GM18873 (cell line): ENCODE measurements around the gene N4BP2L2.

Experiments
- ATAC-seq: cut with Tn5 transposase; IDR thresholded peaks from one replicate; pipeline ENCODE4 v1.9.1; 2021; ENCODE audit warnings: mild to moderate bottlenecking, moderate library complexity, moderate number of reproducible peaks; ENCODE audit not compliant: unreplicated experiment, low FRiP score

The N4BP2L2 gene

GRCh38 chr13:32427852-32428580 lies 110.6 kb downstream of the N4BP2L2 start, which contains the start of gene N4BP2L1:
TSS of gene N4BP2L1 (minus strand) at chr13:32428130. CDS start at chr13:32428082, 48 bp downstream.
- ATAC-seq, result peak; percentile 68

DNA sequence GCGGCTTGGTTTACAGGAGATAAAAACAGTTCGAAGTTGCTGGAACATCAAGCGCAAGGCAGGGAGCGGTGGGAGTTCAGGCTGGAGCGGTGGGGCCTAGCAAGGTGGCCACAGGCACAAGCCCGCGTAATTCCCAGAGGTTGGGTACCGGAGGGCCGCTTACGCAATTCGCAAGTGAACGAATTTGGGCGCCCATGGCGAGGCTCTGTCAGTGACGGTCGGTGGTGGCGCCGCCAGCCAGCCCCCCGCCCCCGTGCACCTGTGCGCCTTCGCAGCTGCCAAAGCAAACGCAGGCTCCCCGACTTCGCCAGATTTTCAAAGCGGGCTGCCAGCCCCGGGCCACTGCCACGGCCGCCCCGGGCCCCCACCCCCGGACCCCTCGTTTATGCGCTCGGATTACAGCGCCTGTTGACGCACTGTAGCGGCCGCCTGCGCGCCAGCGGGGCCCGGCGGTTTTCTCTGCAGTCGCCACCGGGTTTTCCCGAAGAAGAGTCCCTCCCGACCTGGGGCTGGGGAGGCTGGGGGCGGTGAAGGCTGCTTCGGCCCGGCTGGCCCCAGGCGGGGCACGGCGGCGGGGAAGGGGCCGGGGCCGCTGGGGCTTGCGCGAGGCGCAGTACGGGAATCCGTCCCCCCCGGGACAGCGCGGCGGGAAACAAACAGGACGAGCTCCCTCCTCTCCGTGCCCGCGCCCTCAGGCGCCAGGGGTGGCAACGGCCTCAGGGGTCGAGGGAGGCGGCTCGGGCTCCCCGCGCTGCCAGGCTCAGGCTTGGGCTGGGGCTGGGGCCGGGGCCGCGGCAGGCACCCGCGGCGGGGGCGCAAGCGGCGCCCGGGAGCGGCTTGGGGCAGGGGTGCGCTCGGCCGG lies 111.4 kb downstream of the N4BP2L2 start:
- ATAC-seq, result peak; percentile 6

DNA sequence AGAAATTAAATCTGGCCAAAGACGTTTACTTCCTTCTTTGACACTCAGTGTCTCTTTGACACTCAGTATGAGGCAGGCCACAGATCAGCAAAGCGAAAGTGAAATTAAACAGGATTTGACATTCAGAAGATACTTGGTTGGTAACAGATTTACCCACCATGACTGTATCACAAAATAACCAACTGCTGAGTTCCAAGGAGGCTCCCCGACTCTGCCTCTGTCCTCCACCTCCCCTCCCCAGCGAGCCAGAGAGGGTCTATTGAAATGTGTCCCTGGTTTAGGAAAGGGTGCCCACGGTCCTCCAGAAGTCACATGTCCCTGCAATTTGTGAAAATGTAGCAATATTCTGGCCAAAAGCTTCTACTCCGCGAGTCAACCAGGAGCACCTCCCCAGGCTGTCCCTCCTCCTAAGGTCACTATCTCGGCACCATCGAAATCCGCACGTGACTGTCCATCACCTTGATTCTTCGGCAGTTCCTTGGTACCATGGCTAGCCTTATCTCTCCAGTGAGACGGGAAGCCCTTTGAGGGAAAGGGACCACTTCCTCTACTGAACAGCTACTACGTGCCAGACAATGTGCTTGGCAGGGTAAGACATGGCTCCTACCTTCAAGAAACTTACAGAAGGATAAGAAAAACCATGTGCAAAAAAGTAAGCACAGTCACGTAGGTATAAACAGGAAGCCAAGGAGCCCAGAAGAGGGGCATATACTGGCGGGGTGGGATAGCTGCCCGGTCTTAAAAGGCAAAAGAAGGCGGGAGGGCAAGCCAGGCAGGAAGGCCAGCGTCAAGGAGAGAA lies 112.2 kb downstream of the N4BP2L2 start:
- peak; percentile 46 for ATAC-seq

- ATAC-seq, result no peak
These were observed 113.4 kb downstream of the N4BP2L2 start for GRCh38 chr13:32425158-32425557.

DNA sequence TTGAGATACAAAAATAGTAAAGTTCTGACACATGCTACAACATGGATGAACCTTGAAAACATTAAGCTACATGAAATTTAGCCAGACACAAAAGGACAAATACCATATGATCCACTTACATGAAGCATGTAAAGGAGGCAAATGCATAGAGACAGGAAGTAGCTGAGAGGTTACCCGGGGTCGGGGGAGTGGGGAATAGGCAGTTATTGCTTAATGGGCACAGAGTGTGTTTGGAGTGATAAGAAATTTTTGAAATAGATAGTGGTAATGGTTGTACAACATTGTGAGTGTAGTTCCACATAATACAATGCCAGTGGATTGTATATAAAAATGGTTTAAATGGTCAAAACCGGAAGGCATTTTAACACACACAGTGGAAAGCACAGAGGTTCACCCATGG lies 115.0 kb downstream of the N4BP2L2 start:
- ATAC-seq, result no peak

GRCh38 chr13:32419862-32420261 lies 118.7 kb downstream of the N4BP2L2 start:
- ATAC-seq, result no peak

- no peak for ATAC-seq
These were observed 120.6 kb downstream of the N4BP2L2 start for GRCh38 chr13:32417995-32418394.

DNA sequence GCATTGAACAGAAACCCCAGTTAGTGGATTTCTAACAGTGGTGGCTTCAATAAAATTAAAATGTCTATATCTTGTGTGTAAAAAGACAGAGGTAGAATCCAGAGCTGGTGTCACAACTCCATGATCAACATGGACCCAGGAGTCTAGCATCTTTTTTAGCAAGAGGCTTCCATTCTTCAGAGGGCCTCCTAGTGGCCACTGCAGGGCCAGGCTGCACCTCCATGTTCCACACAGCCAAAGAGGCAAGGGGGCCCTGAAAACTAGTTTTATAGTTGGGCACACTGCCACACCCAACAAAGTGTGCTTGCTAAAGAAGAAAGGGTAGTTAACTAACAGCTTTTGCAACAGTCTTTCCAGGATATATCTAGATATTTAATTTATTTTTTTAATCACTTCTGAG lies 123.6 kb downstream of the N4BP2L2 start:
- no peak for ATAC-seq

DNA sequence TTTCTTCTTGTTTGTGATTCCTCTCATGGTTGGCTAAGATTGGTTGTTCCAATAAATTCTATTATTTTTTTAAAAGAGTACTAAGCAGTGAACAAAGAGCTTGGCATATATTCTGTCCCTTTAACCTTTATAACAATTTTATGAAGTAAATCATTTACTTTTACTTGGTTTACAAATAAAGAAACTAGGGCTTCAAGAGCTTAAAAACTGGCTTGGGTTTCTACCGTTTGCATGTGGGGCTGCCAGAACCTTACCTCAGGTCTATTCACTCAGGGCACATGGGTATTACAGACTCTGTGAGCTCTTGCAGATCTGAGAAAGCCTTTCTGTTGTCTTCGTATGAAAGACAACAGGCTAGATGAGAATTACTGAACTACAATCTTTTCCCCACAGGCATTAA lies 124.0 kb downstream of the N4BP2L2 start:
- ATAC-seq, result no peak

DNA sequence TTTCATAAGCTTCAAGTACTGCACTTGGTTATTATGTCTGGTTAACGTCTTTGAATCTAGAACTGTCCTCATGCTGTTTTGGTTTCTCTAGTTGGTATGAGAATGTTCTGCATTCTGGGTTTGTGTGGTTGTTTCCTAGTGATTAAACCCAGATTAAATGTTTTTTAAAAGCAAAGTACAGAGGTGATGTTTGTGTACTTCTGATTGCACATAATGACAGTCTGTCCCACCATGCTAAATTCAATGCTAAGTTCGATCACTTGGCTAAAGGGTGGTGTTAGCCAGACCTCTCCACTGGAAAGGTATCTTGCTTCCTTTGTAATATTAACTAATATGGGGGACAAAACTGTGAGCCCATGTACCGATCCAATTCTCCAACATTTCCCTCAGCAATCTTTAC lies 125.3 kb downstream of the N4BP2L2 start:
- no peak for ATAC-seq

DNA sequence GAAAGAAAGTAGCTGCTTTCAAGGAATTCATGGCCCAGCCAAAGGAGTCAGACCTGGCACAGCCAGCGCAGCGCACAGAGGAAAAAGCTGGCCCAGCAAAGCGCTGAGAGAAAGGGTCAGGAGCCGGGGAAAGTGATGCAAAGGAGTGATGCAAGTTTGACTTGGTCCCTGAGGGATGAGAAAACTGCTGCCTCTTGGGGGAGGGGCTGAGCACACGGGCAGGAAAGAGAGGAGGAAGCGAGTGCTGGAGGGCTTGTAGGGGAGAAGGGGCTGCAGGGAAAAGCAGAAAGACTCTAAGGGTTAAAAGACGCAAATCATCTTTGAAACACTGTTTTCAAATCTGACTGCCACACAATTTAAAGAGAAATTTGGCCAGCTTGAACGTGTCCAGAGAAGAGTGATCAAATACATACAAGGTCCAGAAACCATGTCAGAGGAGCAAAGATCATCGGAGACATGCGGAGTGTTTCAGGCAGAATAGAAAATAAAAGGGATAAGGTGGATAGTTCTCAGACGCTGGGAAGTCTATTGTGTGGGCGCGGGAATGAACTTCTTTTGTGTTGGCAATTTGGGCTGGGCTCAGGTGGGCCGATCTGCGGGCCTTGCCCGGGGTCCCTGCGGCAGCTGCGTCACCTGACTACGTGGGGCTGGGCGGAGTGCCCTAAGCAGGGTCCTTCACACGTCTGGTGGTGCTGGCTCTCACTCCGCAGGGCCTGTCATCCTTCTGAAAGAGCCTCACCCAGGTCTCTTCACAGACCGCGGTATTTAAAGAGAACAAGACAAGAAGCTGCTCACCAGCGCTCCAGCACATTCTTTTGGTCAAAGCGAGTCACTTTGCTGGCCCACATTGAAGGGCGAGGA lies 128.8 kb downstream of the N4BP2L2 start:
- ATAC-seq, result no peak

DNA sequence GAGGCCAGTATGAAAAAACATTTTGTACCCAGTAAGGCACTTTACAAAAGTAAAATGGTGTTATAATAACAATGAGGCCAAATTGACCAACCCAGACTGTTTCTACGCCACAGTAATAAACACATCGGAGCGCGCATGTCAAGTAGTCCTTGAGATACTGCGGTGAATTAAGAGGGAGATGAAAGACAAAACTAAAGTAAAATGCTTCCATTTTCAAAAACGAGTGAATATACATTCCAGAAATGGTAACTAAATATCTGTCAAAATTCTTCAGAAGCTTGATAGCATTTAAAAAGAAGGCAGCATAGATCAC lies 129.6 kb downstream of the N4BP2L2 start:
- no peak for ATAC-seq

DNA sequence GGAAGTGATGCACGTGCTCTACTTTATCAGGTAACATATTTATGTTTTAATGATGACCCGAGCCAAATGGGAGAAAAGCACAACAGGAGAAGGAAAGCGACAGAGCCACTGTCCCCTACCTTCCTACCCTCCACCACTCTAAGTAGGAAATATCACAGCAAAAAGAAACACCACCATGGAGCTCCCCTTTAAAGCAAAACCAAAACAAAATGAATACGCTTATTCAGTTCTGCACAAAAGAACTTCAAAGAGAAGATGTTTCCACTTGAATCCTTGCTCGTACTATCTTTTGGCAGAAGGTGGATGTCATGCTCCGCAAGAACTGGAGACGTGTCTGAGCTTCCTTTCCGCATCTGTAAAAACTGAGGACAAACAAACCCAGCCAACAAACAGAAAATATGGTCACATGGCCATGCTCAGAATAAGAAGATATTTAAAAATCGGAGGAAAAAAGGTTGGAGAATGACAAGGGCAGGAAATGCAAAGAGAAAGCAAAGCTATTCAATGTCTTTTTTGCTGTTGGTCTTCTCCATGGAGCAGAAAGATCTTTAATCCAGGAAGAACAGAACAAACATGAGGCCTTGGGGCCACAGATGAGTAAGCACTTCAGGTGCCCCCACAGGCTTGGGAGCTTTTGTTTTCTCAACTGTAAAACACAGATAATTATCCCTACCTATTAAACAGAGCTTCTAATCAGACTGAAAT lies 130.1 kb downstream of the N4BP2L2 start:
- ATAC-seq, result no peak

- ATAC-seq, result peak; percentile 72
These were observed 130.7 kb downstream of the N4BP2L2 start for GRCh38 chr13:32407854-32408253.

DNA sequence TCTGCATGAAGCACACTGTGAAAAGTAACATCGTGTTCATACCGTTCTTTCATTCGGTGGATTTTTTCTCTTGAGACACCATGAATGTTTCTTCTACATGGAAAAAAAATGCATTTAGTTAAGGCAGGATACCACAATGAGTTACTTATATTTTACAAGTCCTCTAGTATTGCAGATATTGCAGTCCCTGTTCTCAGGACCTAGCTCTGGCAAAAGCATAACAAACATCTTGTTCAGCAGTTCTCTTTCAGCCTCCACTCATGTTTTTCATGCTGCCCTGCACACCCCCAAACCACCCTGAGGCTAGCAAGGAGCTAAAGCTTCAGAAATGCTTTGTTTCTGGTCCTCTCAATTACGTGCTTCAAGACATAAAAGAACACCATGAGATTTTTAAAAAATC lies 135.5 kb downstream of the N4BP2L2 start:
- ATAC-seq, result no peak

GRCh38 chr13:32391101-32391619 lies 147.4 kb downstream of the N4BP2L2 start:
- ATAC-seq, result no peak

- ATAC-seq, result no peak
These were observed 148.1 kb downstream of the N4BP2L2 start for GRCh38 chr13:32390484-32390883.

- no peak for ATAC-seq
These were observed 148.5 kb downstream of the N4BP2L2 start for GRCh38 chr13:32390048-32390447.

GRCh38 chr13:32385410-32385809 lies 153.2 kb downstream of the N4BP2L2 start:
- no peak for ATAC-seq
